ENCODE results near the gene MAJIN. TPM values are rescaled to one million over a fixed set of nuclear protein-coding genes. Genes with fewer than 3 reads are reported as not detected.

MAJIN gene
- total and polyA plus RNA-seq, 5 donors = not detected

DNA sequence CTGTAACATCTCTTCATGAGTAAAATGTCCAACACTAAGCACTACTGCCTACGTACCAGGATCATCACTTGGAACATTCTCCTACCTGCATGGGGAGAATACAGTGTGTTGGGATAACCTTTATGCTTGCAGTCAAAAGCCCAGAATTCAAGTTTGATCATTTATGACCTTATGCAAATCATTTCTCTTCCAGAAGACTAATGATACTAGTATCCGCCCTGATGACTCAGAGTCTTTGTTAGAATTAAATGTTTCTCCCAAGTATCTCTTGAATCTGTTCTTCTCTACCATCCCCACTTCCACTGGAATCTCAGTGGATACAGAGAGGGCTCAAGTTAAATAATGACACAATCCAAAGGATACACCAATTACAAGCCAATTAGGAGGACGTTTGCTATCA lies 12.4 kb downstream of the MAJIN start:
- no peaks in the 10 kb centered on the region for H3K27me3 ChIP-seq (ENCODE audit: control insufficient read depth, insufficient read depth)
- H3K4me3 ChIP-seq (ENCODE audit: low read length) = no peak overlapping the region
- ATAC-seq = no peak
- H3K4me1 ChIP-seq (ENCODE audit: control insufficient read depth, insufficient read depth, low read length) = no peaks in the 10 kb centered on the region
- no peak overlapping the region for H3K27ac ChIP-seq (ENCODE audit: low read length)
- intact Hi-C loops (cut with DNase I) = no loop called here
- no peak for DNase-seq
- H3K9me3 ChIP-seq (ENCODE audit: control insufficient read depth, low read length) = no peaks in the 10 kb centered on the region
- WGBS = 66% methylated on average over 3 of the region's 3 CpGs

DNA sequence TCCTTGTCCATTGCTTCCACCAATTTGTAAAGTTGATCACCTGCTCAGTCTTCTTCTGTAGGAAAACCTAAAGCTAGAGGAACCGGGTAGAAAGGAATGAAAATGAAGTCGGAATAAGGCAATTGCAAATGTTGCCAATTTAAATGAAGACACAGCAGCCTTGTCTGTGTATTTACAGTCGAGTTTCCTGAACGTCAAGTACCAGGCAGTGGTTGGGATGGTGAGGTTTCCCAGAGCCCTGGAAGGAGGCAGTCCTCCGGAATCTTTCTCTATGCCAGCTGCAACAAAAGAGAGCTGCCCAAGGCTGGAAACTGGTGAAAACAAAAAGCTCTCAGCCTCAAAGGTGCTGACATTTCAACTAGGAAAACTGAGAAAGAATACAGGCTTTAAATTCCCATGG lies 17.7 kb downstream of the MAJIN start:
- H3K4me1 ChIP-seq (ENCODE audit: control insufficient read depth, insufficient read depth, low read length) = no peaks in the 10 kb centered on the region
- DNase-seq = no peak
- intact Hi-C loops (cut with DNase I) = no loop called here
- no peak overlapping the region for H3K27ac ChIP-seq (ENCODE audit: low read length)
- 47% methylated on average over 5 of the region's 5 CpGs for WGBS
- no peaks in the 10 kb centered on the region for H3K27me3 ChIP-seq (ENCODE audit: control insufficient read depth, insufficient read depth)
- no peak for ATAC-seq
- no peak overlapping the region for H3K4me3 ChIP-seq (ENCODE audit: low read length)
- no peaks in the 10 kb centered on the region for H3K9me3 ChIP-seq (ENCODE audit: control insufficient read depth, low read length)

DNA sequence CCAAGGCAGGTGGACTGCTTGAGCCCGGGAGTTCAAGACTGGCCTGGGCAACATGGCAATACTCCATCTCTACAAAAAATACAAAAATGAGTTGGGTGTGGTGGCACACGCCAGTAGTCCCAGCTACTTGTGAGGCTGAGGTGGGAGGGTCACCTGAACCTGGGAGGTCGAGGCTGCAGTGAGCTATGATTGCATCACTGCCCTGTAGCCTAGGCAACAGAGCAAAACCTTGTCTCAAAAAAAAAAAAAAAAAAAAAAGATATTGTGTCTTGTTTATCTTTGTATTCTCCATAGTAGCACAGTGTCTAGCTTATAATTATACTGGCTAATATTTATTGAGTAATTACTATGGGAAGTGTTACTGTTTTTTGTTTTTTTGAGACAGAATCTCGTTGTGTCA lies 20.4 kb downstream of the MAJIN start:
- 75% methylated on average over 4 of the region's 4 CpGs for WGBS
- intact Hi-C loops (cut with DNase I) = no loop called here
- no peak for ATAC-seq

DNA sequence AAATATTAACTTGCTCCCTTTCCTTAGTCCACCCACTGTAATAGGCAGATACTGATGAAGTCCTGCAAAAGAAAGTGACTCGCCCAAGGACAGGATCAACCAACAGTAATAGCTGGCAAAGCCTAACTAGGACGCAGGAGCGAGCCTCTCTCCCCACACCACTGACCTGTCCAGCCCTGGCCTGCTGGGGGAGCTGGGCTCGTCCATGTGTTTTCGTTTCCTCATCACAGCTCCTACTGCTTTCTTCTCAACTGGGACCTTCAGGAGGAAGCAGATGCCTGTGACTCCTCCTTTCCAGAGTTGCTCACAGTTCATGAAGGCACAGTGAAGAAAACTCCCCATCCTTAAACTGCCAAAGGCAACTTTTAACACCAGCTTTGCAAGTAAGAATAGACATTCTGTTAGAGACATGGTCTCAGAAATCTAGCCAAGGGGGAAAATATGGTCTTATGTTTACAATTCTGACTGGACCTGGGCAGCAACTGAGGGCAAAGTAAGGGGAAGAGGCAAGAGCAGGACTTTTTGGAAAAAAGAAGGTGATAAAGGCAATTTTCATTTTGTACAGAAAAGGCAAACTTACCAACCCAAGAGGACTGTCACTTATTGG lies 24.6 kb downstream of the MAJIN start:
- no peaks in the 10 kb centered on the region for H3K4me1 ChIP-seq (ENCODE audit: control insufficient read depth, insufficient read depth, low read length)
- H3K27me3 ChIP-seq (ENCODE audit: control insufficient read depth, insufficient read depth) = no peaks in the 10 kb centered on the region
- ATAC-seq (peak; percentile 51 to 86), DNase-seq (no peak)
- intact Hi-C loops (cut with DNase I) = no loop called here
- no peaks in the 10 kb centered on the region for H3K9me3 ChIP-seq (ENCODE audit: control insufficient read depth, low read length)
- H3K27ac ChIP-seq (ENCODE audit: low read length) = no peak overlapping the region
- no peak overlapping the region for H3K4me3 ChIP-seq (ENCODE audit: low read length)
- 40% methylated on average over 5 of the region's 5 CpGs for WGBS

More for the DNA sequence above, 20.4 kb downstream of the MAJIN start:
- no peaks in the 10 kb centered on the region for H3K9me3 ChIP-seq (ENCODE audit: control insufficient read depth, low read length)
- DNase-seq = no peak
- H3K4me3 ChIP-seq (ENCODE audit: low read length) = no peak overlapping the region
- H3K4me1 ChIP-seq (ENCODE audit: control insufficient read depth, insufficient read depth, low read length) = no peaks in the 10 kb centered on the region
- H3K27me3 ChIP-seq (ENCODE audit: control insufficient read depth, insufficient read depth) = no peaks in the 10 kb centered on the region
- H3K27ac ChIP-seq (ENCODE audit: low read length) = no peak overlapping the region

DNA sequence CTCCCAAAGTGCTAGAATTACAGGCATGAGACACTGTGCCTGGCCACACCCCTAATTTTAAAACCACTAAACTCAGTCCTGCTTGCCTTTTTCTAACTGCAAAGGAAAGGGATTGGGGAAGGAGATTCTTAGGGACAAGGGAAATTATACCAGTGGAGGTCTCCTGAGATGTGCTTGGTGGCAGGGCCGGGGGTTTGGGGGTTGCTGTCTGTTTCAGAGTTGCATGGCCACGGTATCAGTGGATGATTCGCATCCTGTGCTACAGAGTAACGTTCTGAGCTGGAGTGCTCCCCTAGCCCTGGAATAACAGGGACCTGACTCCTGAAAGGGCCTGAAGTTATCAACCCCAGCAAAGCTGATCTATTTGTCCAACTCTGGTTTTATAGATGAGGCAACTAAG lies 35.4 kb downstream of the MAJIN start:
- Histone ChIP-seq H3K9me3 (ENCODE audit: control insufficient read depth, low read length) (no peaks in the 10 kb centered on the region), H3K4me1 (ENCODE audit: control insufficient read depth, insufficient read depth, low read length) (no peaks in the 10 kb centered on the region), H3K27ac (ENCODE audit: low read length) (no peak overlapping the region), H3K27me3 (ENCODE audit: control insufficient read depth, insufficient read depth) (no peaks in the 10 kb centered on the region), H3K4me3 (ENCODE audit: low read length) (no peak overlapping the region)
- ATAC-seq (no peak), DNase-seq (no peak)
- 64% methylated on average over 4 of the region's 4 CpGs for WGBS
- intact Hi-C loops (cut with DNase I) = no loop called here

DNA sequence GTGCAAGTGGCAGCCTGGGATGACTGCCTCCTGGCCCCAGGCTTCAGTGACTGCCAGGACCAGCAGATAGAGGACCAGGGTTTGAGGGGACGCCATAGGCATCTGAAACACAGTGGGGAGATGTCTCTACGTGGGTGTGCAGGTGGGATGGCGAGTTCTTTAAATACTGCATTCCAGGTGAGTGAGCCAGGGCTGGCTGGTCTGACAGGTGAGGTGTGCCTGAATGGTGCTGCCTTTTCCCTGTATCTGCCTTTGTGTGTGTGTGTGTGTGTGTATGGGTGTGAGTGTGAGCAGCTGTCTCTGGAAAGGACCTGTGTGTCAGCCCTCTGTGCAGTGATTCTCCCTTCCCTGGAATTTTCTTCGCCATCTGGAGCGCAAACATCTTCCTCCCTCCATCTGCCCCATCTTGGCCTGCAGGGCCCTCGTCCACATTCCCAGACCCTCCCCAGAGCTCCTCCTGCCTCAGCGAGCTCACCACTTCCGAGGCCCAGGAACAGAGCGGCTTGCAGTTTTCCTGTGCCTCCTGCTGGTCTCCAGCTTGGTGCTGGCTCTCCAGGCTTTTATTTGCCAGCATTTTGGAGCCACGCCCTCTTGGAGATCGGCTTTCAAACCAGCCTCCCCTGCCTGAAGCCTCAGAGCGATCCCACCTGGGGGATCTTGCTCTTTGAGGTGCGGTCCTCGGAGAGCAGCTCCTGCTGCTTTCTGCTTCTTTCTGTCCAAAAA lies 36.4 kb downstream of the MAJIN start, which contains the start of gene GPHA2:
Gene GPHA2, minus strand, starts transcription at position 535 of the 723 bp plus-strand sequence. Its CDS starts 433 bp downstream, at position 102.
- 63% methylated on average over 14 of the region's 14 CpGs for WGBS
- DNase-seq (no peak), ATAC-seq (no peak)

DNA sequence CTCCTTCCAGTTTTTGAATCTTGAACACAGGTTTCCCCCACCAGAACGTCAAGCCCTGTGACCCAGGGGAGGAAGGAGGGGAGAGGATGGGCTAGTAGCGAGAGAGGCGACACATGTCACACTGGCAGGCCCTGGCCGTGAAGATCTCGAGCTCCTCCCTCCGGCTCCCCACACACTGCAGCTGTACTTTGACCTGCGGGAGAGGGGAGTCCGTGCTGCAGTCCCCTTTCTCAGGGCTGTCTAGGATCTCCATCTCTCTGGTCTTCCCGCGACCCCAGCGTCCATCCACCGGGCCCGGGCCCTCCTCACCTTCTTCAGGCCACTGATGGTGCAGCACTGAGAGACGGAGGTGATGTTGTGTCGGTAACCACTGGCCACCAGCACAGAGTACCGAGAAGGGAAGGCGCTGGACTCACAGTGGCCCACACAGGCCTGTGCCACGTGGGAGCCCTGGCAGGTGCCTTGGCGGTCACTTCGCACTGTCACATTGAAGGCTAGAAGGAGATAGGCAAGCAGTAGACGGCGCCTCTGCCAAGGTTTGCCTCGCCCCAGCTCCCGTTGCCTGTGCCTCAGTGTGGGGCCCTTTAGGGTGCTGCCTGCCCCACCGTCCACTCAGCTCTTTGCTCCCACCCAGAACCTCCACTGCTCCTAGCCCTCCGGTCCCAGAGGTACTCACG lies 37.1 kb downstream of the MAJIN start:
- Histone ChIP-seq H3K4me3 (ENCODE audit: low read length) (no peak overlapping the region), H3K4me1 (ENCODE audit: control insufficient read depth, insufficient read depth, low read length) (no peaks in the 10 kb centered on the region), H3K27me3 (ENCODE audit: control insufficient read depth, insufficient read depth) (no peaks in the 10 kb centered on the region), H3K9me3 (ENCODE audit: control insufficient read depth, low read length) (no peaks in the 10 kb centered on the region), H3K27ac (ENCODE audit: low read length) (no peak overlapping the region)
- 78% methylated on average over 27 of the region's 27 CpGs for WGBS
- no peak for DNase-seq
- intact Hi-C loops (cut with DNase I) = no loop called here
- ATAC-seq = peak; percentile 17 to 27

More for the DNA sequence above, 36.4 kb downstream of the MAJIN start, which contains the start of gene GPHA2:
- H3K27me3 ChIP-seq (ENCODE audit: control insufficient read depth, insufficient read depth) = no peaks in the 10 kb centered on the region
- H3K9me3 ChIP-seq (ENCODE audit: control insufficient read depth, low read length) = no peaks in the 10 kb centered on the region
- no peaks in the 10 kb centered on the region for H3K4me1 ChIP-seq (ENCODE audit: control insufficient read depth, insufficient read depth, low read length)
- intact Hi-C loops (cut with DNase I) = no loop called here
- H3K27ac ChIP-seq (ENCODE audit: low read length) = no peak within 1 kb of the TSS
- H3K4me3 ChIP-seq (ENCODE audit: low read length) = no peak within 1 kb of the TSS

DNA sequence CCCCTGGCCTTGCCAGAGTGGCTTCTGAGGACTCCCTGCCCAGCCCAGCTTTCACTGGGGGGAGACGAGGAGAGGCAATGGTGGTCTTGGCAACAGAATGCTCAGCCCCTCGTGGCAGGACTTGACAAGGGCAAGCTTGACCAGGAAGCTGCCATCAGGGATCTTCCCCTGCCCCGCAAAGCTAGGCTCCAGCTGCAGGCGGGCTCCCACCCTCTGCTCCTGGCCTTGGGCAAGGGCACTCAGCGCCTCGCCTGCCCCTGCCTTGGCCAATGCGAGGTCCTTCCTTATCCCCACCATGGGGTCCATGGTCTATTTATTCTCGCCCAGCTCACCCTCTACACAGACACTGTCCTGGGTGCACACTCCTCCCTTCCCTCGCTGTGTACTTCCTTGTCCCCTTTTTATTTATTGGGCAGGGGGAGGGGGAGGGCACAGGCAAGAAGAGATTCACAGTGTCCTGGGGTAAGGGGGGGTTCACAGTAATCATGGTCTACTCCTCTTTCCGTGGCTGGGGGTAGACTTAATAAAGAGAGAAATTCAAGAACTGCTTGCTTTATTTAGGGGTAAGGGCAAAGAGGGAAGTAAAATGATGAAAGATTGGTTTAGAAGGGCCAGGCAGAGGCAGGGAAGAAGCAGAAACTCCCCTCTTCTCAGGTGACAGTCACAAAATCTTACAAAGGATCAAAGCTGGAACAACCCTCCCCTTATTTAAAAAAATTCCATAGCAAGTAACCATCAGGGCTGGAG lies 37.8 kb downstream of the MAJIN start:
- Histone ChIP-seq H3K27ac (ENCODE audit: low read length) (no peak overlapping the region), H3K9me3 (ENCODE audit: control insufficient read depth, low read length) (no peaks in the 10 kb centered on the region), H3K4me1 (ENCODE audit: control insufficient read depth, insufficient read depth, low read length) (no peaks in the 10 kb centered on the region), H3K4me3 (ENCODE audit: low read length) (no peak overlapping the region), H3K27me3 (ENCODE audit: control insufficient read depth, insufficient read depth) (no peaks in the 10 kb centered on the region)
- WGBS = 87% methylated on average over 10 of the region's 10 CpGs
- no peak for DNase-seq
- peak in 1 of 2 donors; percentile 10 for ATAC-seq
- intact Hi-C loops (cut with DNase I) = no loop called here

DNA sequence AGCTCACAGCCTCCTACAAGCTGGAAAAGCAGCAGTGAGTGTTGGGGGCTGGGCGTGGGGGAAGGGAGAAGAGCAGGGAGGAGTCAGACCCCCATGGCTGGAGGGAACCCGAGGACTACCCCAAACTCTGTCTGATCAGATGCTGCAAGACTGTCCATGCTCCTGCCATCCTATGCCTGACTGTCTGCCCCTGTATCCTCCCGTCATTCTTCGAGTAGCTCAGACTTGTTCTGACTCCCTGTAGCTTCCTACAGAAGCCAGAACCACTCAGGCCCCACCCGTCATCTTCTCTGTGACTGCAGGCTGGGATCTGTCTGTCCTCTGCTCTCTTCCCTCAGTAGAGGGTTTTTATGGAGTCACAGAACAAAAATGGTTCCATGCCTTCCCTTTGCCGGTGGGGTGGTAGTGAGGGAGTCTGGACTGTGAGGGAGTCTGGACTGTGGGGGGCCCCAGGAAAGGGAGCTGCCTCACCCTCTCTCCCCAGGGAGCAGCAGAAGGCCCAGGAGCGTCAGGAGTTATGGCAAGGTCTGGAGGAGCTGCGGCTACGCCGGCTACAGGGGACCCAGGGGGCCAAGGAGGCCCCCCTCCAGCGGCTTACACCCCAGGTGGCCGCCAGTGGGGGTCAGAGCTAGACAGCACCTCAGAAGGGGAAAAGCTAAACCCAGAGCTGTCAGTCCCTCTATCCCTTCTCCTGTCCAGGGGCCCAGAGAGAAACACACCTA lies 38.5 kb downstream of the MAJIN start:
- 85% methylated on average over 12 of the region's 12 CpGs for WGBS
- Histone ChIP-seq H3K4me3 (ENCODE audit: low read length) (no peak overlapping the region), H3K9me3 (ENCODE audit: control insufficient read depth, low read length) (no peaks in the 10 kb centered on the region), H3K27ac (ENCODE audit: low read length) (no peak overlapping the region), H3K27me3 (ENCODE audit: control insufficient read depth, insufficient read depth) (no peaks in the 10 kb centered on the region), H3K4me1 (ENCODE audit: control insufficient read depth, insufficient read depth, low read length) (no peaks in the 10 kb centered on the region)
- DNase-seq = no peak
- intact Hi-C loops (cut with DNase I) = no loop called here
- no peak for ATAC-seq

DNA sequence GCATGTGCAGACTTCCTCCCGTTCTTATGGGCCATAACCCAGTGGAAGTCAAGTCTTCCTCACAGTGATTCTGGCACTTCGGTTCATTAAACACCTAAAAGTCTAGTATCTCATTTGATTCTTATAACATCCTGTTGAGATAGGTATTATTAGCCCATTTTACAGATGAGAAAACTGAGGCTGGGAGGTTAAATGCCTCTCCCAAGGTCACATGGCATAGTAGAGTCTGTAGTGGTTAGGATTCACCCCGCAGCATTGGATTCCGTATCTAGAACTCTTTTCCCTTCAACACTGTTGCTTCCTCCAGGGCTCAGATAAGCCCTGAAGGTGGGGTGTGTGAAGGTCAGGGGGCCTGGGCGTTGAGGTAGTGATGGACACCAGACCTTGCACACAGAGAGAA lies 39.6 kb downstream of the MAJIN start:
- Histone ChIP-seq H3K4me1 (ENCODE audit: control insufficient read depth, insufficient read depth, low read length) (no peaks in the 10 kb centered on the region), H3K27me3 (ENCODE audit: control insufficient read depth, insufficient read depth) (no peaks in the 10 kb centered on the region), H3K27ac (ENCODE audit: low read length) (no peak overlapping the region), H3K9me3 (ENCODE audit: control insufficient read depth, low read length) (no peaks in the 10 kb centered on the region), H3K4me3 (ENCODE audit: low read length) (no peak overlapping the region)
- ATAC-seq (no peak), DNase-seq (no peak)
- WGBS = 87% methylated on average over 5 of the region's 5 CpGs
- intact Hi-C loops (cut with DNase I) = no loop called here

Measured in right cardiac atrium (tissue), 5 donors.